ENCODE measurements around the gene SLC48A1.

The SLC48A1 gene

DNA sequence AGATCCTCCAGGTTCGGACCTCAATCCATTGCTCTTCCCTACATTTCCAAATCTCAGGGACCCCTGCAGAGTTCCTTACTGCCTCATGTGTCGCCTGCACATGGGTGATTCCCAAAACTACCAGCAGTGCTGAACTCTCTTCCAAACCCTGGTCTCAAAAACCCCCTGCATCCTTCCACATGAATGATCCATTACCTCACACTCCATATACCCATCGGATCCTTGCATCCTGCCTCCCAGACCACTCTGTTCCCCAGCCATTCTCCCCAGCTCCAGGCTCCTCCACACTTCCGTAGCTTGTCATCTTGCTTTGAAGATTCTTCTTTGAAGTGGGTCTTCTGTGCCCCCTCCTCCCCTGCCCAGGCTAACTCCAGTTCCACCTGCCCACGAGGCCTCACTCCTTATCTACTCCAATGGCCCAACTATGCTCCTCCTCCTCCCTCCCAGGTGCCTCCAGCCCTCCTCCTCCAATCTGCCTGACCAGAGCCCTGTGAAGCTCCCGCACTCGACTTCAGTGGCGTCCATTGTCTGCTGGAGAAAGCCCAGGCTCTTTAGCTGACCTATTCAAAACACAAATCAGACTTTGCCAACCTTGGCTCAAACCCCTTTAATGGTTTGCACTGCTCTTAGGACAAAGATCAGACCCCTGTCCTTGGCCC lies 28.1 kb upstream of the SLC48A1 start:
- DNase-seq = no peak

DNA sequence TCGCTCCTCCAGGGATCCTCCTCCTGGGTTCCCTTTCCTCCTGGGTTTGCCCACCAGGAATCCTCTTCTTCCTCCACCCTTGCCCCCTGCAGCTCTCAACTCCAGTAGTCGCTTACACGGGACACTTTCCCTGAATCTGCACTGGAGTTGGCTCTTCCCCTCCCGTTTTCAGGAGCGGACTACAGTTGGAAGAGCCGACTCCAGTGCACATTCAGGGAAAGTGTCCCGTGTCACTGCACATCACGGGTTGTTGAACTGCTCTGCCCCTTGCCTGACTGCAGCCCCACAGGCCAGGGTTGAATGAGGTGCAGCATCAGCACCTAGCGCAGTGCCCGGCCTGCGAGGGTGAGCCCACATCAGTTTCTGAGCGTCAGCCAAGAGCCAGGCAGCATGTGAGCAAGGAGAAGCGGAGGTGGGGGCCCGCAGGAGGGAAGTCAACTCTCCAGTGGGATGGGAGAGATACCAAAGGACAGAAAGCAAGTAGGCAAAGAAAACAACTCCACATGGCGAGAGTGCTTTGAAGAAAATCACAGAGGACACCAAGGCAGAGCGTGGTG lies 27.5 kb upstream of the SLC48A1 start:
- DNase-seq = no peak

DNA sequence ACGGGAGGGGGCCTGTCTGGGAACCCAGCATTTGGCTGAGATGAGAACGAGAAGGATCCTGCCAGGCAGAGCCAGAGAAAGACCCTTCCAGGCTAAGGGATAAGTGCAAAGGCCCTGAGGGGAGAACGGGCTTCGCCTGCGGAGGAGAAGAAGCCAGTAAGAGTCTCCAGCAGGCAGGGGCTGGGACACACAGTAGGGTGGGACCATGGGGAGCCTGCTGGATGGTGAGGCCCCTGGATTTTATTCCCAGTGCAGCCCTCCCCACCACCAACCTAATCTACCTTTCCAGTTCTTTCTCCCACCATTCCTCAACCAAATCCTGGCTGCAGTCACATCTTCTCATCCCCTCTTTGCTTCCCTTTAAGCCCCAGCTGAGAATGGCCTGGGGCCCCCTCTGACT lies 27.0 kb upstream of the SLC48A1 start:
- DNase-seq = no peak

DNA sequence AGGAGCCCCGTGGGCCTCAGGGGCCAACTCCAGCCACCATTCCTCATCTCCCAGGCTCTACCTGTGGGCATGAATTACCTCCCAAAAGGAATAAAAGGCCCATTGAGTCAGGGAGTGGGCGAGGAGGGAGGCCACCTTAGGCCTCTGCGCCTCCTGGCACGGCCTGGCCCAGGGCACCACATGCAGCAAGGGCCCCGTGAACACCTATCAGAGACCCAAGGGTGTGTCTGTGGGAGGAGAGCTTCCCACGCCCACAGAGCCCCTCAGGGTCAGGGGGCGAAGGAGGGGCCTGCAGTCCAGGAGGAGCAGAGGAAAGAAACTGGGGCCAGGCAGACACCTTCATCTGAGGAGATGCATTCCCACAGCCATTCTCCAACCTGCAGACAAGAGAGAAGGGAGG lies 26.5 kb upstream of the SLC48A1 start:
- DNase-seq = no peak

DNA sequence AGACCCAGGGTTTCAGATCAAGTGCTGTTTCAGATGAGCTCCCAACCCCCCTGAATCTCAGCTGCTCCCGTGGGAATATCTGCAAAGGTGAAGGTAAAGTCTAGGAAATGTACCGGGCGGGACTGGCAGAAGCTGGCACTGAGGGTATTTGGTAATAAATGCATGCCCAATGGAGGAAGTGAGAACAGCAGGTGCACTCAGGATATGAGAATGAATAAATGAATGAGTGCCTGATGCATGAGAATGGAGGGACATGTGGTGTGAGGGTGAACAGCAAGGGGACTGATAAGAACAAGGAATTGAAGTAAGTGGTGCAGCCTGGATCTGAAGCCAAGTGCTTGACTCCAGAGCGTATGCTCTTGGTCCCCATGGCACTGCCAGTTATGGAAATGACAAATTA lies 25.9 kb upstream of the SLC48A1 start:
- no peak for DNase-seq

DNA sequence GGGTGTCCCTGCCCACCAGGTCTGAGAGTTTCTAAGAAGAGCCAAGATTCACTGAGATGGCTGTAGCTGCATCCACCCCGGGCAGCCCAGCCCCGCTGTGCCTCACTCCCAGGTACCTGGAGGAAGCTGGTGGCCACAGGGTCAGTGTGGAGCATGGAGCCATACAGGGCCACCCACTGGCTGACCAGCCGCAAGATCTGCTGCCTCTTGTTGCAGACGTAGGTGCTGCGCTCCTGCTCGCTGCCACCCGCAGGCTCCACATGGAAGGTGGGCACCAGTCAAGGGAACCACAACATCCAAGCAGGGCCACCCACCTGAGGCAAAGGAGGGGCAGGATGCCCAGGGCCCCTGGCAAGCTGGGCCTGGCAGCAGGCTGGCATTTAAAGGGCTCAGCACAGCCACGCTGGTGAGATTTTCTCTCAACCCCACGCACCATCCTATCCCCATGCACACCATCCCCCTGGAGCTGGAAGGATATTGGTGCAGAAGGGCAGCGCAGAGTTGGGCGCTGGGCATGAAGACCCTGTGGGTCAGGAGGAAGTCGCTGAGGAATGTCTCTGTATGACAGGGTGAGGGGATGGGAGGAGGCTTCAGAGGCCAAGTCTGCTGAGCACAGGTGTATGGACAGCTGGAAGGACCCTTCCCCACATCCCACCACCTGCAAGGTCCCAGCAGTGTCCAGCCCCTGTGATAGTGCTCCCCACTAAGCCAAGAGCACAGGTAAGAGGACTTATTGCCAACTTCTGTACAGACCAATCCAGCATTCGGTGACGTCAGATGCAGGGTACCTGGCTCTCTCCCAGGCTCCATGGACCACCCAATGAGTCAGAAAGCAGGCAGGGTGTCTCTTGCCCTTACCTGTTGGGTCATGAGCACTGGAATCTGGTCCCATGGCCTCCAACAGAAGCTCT lies 25.2 kb upstream of the SLC48A1 start:
- DNase-seq = no peak

DNA sequence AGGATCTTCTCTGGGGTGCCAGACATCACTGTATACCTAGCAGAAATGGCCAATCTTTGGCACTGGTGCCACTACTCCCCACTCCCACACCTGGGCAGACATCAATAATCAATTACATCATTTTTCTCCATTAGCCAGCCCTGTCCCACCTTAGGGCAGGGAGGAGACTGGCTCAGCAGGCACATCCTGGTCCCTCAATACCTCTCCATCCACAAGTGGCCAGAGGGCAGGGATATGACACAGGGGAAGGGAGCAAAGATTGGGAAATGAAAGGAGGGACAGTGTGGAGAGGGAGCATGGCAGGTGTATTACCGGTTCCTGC lies 24.6 kb upstream of the SLC48A1 start:
- no peak for DNase-seq

DNA sequence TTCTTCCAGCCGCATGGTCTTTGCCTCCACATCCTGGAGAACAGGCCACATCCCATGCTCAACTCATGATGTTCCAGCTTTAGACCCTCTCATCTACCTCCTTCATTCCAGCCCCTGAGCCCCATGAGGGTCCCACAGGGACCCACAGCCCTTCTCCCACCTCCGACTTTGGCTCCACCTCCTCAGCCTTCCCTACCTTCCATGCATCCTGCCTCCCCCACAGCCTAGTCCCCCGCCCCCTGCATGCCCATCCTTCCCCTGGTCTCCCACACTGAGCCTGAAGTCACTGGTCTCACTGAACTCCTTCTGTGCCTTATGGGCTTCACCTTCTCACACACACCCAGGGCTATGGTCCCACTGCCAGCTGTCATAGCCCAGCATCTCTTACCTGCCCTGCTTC lies 24.1 kb upstream of the SLC48A1 start:
- no peak for DNase-seq

DNA sequence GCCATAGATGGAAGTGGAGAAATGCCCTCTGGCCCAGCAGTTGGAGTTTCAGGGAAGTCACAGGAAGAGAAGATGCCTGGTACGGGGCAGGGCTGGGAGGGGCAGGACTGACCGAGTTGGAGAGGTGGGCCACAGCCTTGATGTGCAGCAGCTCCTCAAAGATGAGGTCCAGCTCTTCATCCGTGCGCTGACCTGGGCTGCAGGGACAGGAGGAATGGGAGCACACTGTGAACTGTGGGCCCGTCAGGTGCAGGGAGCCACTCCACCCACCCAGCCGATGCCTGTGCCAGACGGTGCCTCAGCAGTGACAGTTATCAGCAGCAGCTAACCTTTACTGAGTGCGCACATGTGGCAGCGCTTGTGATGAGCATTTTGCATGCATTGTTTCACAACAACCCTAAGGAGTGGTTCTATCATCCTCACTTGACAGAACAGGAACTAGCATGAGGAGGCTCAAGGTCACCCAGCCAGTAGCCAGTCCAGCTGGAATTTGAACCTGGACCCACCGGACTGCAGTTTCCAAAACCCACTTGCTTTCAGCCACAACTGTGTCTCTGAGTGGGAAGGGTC lies 22.7 kb upstream of the SLC48A1 start:
- no peak for DNase-seq

DNA sequence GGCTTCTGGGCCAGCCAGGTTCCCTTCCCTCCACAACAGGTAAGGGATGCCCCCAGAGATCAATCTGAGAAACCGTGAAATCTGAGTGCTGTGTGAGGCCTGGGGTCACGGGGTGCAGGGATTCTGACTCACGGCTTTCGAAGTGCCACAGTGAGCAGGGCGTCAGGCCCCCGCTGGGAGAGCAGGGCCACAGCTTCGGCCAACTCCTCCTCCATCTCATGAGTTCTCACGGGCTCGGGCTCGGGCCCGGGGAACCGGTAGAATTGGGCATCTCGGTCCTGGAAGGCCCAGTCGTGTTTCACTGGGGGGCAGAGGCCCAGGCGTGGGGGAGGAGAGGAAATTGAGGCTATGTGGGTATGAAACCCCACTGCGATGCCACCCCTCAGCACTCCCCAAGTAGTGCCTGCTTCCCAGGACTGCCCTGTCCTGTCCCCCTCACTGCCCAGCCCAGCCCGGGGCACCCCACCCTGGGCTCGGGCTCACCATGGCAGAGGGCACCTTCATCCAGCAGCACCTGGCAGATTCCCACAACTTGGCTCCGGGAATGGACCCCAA lies 22.0 kb upstream of the SLC48A1 start:
- DNase-seq = no peak

DNA sequence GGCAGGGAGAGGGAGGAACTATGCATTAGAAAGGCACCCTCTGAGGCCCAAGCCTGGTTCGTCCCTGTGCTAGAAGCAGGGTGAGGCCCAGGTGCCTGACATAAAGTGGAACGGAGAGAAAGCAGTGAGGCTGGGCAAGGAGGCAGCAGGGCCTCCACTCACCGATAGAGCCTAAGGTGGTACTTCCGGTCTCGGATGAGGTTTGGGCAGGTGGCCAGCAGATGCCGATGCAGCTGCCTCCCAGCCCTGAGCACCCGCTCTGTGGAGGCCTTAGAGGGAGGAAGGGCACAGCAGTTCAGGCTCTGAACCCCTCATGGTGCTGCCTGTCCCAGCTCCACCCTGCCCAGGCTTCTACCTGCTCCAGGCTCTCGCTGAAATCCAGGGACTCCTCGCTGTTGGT lies 21.5 kb upstream of the SLC48A1 start:
- DNase-seq = no peak

DNA sequence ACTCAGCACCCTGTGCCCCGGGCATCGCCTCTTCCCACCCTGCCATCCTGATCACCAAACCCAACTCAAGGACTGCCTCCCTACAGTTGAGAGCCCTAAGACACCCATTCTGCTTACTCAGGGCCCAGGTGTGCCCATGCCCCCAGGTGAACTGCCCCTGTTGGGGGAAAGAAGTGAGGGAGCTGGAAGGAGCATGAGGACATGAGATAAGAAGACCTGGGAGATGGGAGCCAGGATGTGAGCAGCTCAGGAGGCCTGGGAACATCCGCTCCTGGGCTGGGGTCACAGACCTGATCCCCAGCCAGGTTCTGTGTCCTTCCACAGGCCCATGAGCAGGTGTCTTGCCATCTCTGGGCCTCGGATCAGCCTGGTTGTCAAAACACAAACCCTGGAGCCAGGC lies 20.9 kb upstream of the SLC48A1 start:
- no peak for DNase-seq

DNA sequence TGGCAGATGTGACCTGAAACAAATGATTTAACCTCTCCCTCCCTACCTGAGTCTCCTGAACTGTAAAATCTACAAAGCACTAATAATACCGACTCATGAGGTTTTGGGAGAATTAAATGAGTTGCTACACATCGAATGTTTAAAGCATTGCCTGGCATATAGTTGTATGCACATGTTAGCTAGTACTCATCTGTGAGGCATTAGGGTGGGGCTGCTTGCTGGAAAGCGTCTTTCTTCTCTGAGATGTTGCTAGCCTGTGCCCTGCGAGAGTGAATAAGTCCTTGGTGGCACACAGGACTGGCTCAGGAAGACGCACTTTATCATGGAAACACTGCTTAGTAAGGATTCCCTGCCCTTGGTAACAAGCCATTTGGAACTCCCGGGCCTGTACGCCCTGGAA lies 20.5 kb upstream of the SLC48A1 start:
- DNase-seq = no peak

DNA sequence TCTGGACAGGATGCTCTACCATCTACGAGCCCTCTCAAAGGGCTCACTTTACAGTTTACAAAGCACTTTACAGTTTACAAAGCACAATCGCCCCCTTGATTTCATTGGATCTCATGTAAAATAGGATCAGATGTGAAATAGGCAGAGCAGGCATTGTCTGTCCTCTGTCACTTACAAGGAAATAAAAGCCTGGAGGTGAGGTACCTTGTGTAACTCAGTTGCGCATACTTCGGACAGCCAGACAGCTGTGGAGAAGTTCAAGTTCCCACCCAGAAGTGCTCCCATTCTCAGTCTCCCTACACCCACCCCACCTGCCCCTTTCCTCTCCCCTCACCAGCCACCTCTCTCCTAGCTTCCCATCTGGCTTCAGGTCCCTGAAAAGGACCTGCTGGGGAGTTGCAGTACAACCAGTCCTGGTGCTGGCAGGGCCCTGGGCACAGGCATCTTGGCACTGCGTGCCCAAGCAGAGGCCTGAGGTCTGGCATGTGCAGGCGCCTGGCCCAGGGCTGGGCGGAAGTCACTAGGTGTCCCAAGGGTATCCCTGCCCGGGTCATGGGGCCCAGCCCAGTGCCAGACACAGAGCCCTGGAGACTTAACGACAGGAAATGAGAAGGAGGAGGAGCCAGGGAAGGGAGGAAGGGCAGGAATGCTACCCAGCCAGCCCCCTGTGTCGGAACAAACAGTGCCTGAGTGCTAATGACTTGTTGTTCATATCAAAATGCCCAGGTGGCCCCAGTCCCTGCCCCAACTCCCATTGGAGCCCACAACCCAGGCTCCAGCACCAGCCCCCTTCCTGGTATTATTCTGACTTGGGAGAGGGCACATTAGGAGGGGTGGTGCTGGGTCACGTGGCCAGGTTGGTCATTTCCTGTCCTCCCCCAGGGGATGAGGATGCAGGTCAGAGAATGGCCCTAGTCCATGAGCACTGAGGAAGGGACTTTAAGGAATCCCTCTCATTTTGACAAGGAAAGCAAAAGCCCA lies 19.7 kb upstream of the SLC48A1 start:
- DNase-seq = peak; percentile 46

DNA sequence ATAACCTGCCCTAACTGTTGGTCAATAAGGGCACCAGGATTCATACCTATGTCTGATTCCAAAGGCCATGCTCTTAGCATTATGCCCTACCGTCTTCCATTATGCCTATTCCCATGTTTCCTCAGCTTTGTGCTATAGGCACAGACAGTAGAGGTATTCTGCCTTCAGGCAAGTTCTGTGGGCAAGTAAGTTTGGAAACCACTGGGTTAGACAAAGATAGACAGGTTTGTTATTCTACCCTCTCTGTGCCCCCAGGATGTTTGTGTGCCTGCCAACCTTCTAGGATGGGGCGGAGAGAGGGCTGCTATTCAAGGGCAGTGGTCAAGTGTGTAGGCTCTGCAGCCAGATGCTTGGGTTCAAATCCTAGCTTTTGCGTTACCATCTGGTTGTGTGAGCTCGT lies 18.9 kb upstream of the SLC48A1 start:
- DNase-seq = no peak

DNA sequence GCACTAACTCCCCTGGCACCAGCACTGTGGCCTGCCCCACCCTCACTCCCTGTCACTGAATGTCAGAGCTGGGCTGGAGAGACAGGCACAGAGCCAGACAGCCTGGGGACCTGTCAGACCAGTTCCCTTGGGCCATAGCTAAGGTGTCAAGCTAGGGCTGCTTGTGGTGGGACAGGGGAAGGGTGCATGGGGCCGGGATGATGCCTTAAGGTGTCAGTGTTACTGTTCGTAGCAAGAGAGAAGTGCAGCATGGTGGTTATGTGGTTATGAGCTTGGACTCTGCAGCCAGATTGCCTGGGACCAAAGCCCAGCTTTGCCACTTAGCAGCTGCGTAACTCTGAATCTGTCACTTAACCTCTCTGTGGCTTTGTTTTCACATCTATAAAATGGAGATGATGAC lies 18.2 kb upstream of the SLC48A1 start:
- DNase-seq = peak; percentile 84

DNA sequence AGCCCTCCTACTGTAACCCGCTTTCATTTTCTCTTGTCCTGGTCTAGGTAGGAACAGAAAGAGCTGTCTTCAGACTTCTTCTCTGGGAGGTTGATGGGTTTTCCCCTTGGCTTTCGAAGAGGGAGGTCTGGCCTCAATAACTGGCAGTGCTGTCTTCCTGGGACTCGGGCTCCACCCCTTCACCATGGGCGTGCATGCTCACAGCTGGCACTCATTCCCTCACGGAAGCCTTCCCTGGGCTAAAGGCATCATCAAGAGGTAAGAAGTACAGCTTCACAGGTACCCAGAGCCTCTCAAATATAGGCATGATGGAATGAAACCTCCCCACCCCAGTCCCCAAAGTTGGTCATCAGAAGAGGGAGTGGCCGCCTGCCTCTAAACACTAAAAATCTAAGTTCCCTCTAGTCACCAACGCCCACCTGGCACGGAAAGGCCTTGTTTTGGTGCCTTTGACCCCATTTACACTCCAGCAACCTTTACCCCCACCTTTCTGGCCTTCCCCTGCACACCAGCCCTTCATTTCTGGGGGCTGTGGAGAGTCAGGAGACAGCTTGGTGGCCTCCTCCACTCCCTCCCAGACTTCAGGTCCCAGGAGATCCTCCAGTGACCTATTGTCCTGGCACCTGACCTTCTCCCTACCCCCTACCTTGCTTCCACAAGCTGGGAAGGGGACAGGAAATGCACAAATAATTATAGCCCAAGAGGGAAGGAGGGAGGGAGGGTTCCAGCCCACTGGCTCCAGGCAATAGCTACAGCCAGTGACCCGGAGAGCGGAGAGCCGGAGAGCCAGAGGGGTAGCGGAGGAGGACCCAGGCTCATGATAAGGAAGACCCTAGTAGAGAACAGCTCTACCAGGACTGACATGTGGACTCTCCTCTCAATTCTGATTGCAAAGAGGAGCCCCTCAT lies 17.1 kb upstream of the SLC48A1 start:
- DNase-seq = no peak

DNA sequence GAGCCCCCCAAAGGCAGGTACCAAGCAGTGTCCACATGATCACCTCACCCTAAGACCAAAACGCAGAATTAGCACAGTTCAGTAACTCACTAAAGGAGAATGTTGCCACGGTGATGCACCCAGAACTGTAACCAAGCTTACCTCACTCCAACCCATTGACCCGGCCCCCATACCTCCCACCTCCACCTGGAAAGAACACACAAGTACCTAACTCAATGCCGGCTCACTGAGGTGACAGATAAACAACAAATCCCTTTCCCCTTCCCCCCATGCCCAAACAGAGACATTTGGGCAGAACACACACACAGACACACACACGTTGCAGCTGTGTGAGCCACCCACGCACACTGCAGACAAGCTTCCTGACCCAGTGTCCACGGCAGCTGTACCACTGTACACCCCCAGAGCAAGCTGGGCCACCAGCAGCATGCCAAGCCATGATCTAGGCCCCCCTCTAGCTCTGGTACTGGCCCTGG lies 15.6 kb upstream of the SLC48A1 start:
- no peak for DNase-seq

DNA sequence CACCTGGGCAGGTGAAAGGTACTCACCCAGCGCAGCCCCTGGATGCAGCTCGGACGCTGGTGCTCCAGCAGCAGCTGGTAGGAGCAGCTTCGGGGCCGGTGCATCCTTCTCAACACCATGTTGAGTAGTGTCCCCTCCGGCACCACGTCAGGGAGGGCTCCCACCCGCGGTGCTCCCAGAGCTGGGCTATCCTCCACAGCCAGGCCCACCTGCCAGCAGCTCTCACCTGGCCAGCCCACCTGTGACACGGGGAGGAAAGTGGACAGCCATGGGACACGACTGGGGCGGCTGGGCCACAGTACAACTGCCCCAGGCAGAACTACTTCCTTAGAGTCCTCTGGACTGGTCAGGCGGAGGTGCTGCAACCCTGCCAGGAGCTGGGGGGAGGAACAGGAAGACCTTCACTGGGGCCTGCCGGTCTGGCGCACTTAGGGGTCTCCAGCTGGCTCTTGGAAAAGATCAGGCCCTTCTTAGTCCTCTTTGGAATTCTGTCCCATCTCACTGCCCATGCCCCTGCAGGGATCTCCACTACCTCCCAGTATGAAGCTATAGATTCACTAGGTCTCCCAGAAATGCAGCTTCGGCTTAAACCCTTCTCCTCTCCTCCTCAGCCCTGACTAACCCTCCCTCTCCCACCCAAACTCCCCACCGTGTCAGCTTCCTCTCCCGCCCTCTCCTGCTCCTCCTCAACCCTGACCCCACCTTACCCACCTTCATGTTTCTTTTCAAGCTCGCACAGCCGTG lies 15.0 kb upstream of the SLC48A1 start:
- no peak for DNase-seq

DNA sequence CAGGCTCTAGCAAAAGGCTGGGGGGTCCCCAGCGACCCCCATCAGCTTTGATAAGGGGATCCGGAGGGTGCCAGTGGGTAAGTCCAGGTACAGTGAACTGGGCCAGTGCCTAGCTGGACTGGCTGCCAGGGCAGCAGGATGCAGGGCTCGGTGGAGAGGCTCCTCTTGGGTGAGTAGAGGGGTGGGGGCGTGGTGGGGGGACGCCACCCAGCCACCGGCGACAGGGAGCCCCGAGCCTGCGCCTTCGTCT lies 14.5 kb upstream of the SLC48A1 start:
- no peak for DNase-seq
